GM12878 (cell line): ENCODE measurements around the gene GARS1. TPM values are rescaled to one million over a fixed set of nuclear protein-coding genes. Genes with fewer than 3 reads are reported as not detected.

Experiments
- ATAC-seq: fragments of 200-7000 bp; cut with Tn5 transposase; 3 replicates; pipeline ENCODE4 v1.9.1; 2020; ENCODE audit warnings: mild to moderate bottlenecking, moderate library complexity
- BruUV-seq: library from RNA; stranded (reverse); fragments of 400-500 nt; replicated peaks from 2 replicates; lab custom pipeline; 2021; lab: Mats Ljungman, UMichigan
- CTCF ChIA-PET: fragments of 300-600 bp; sonication (Branson Sonifier 250); formaldehyde crosslinking; extraction: SDS; loops from one replicate; lab custom pipeline; 2021; ENCODE audit warnings: inconsistent platforms; lab: Yijun Ruan, JAX
- POLR2A ChIA-PET: fragments of 350-600 bp; formaldehyde crosslinking; extraction: SDS; loops from one replicate; lab custom pipeline; 2021; ENCODE audit warnings: inconsistent platforms; lab: Charles Lee
- RAD21 ChIA-PET: fragments of 300-600 bp; sonication (Branson Sonifier 250); formaldehyde crosslinking; loops from one replicate; lab custom pipeline; 2023; ENCODE audit warnings: antibody characterized with exemption; ENCODE audit not compliant: unreplicated experiment; lab: Charles Lee
- SMC1A ChIA-PET: fragments of 300-600 bp; sonication (Branson Sonifier 250); formaldehyde crosslinking; loops from one replicate; lab custom pipeline; 2023; ENCODE audit not compliant: unreplicated experiment, uncharacterized antibody; lab: Charles Lee
- DNase-seq: peaks from one replicate; pipeline ENCODE4 v3.0.0-alpha.2; 2011; ENCODE audit warnings: low read depth, low spot score
- FAIRE-seq: peaks from 3 replicates; lab custom pipeline; 2011; peaks lifted over from hg19 to GRCh38; lab: Jason Lieb, UNC
- H2AFZ ChIP-seq: 2 replicates; pipeline ENCODE4 v1.6.0; 2011; ENCODE audit warnings: low read depth, low read length, control low read depth; ENCODE audit not compliant: control insufficient read depth
- H3K27ac ChIP-seq: 2 replicates; pipeline ENCODE4 v1.5.1; 2011; ENCODE audit warnings: control low read depth; ENCODE audit not compliant: control insufficient read depth, insufficient read depth
- H3K27me3 ChIP-seq, 2 experiments: replicated peaks in 1 of 2; 2 replicates each; pipeline versions ENCODE4 v1.6.0 to v1.6.1; 2011; ENCODE audit warnings: low read length in 1 of 2; ENCODE audit not compliant: control insufficient read depth in 2 of 2, insufficient read depth in 2 of 2
- H3K36me3 ChIP-seq, 2 experiments: 2 replicates each; pipeline ENCODE4 v1.5.1; 2011; ENCODE audit warnings: low read length in 1 of 2; ENCODE audit not compliant: control insufficient read depth in 2 of 2, insufficient read depth in 2 of 2
- H3K4me1 ChIP-seq: 2 replicates; pipeline ENCODE4 v1.6.1; 2011; ENCODE audit warnings: mild to moderate bottlenecking, low read length, moderate library complexity, mixed read lengths; ENCODE audit not compliant: control insufficient read depth, insufficient read depth
- H3K4me2 ChIP-seq: 2 replicates; pipeline ENCODE4 v1.6.0; 2011; ENCODE audit warnings: control low read depth; ENCODE audit not compliant: control insufficient read depth, insufficient read depth
- H3K4me3 ChIP-seq: fragments of 200-600 bp; sonication (generic); 2 replicates; pipeline ENCODE4 v1.5.1; 2016
- H3K79me2 ChIP-seq: 2 replicates; pipeline ENCODE4 v1.6.0; 2011; ENCODE audit warnings: low read length; ENCODE audit not compliant: control insufficient read depth, insufficient read depth
- H3K9ac ChIP-seq: 2 replicates; pipeline ENCODE4 v1.8.0; 2011; ENCODE audit warnings: low read length, control low read depth, mixed read lengths; ENCODE audit not compliant: control insufficient read depth, insufficient read depth
- H3K9me3 ChIP-seq: replicated peaks from 3 replicates; pipeline ENCODE4 v1.5.1; 2011; ENCODE audit warnings: mild to moderate bottlenecking, low read length; ENCODE audit not compliant: control insufficient read depth, insufficient read depth
- H4K20me1 ChIP-seq: 2 replicates; pipeline ENCODE4 v1.6.0; 2011; ENCODE audit not compliant: control insufficient read depth, insufficient read depth
- EED ChIP-seq: sonication (generic); IDR thresholded peaks from 2 replicates; pipeline ENCODE4 v1.6.1; 2016; ENCODE audit warnings: antibody characterized with exemption, low read depth
- EP300 ChIP-seq, 2 experiments: fragments of 150-350 bp in 1 of 2; IDR thresholded peaks; 2 replicates each; pipeline ENCODE4 v1.6.1; 2011 to 2012; ENCODE audit warnings: low read depth in 2 of 2, low read length in 2 of 2, borderline replicate concordance in 1 of 2, improper control_type of control experiment in 1 of 2, inconsistent platforms in 1 of 2; ENCODE audit not compliant: control insufficient read depth in 1 of 2
- IKZF2 ChIP-seq, 2 experiments: fragments of 450-650 bp; IDR thresholded peaks; 2 replicates each; pipeline ENCODE4 v1.6.1; 2017; ENCODE audit warnings: mild to moderate bottlenecking in 2 of 2, moderate library complexity in 2 of 2
- POLR2AphosphoS5 ChIP-seq: IDR thresholded peaks from 2 replicates; pipeline ENCODE4 v1.6.1; 2011; ENCODE audit warnings: mild to moderate bottlenecking, low read length, inconsistent platforms
- RFX5 ChIP-seq: IDR thresholded peaks from 2 replicates; pipeline ENCODE4 v1.6.1; 2011; ENCODE audit warnings: low read depth, low read length, improper control_type of control experiment
- RUNX3 ChIP-seq: IDR thresholded peaks from 2 replicates; pipeline ENCODE4 v1.6.1; 2012; ENCODE audit warnings: low read length, inconsistent platforms
- SPI1 ChIP-seq: IDR thresholded peaks from 2 replicates; pipeline ENCODE4 v1.6.1; 2011; ENCODE audit warnings: low read depth, mild to moderate bottlenecking, low read length, moderate library complexity, borderline replicate concordance; ENCODE audit not compliant: insufficient read depth
- ZNF592 ChIP-seq: fragments of 450-650 bp; IDR thresholded peaks from 2 replicates; pipeline ENCODE4 v1.6.1; 2017; ENCODE audit warnings: mild to moderate bottlenecking, moderate library complexity
- ZNF622 ChIP-seq: fragments of 450-650 bp; IDR thresholded peaks from 2 replicates; pipeline ENCODE4 v1.6.1; 2017; ENCODE audit warnings: mild to moderate bottlenecking, inconsistent platforms
- ZZZ3 ChIP-seq: IDR thresholded peaks from 2 replicates; pipeline ENCODE4 v1.6.1; 2011; ENCODE audit warnings: low read depth; ENCODE audit not compliant: control insufficient read depth, insufficient read length
- WGBS: methylation state at CpG from one replicate; pipeline ENCODE4 v1.1.6; 2016; ENCODE audit warnings: low lambda C conversion rate; ENCODE audit not compliant: insufficient replicate concordance, insufficient coverage; ENCODE audit errors: missing lambda C conversion rate; 5-methylcytosine and 5-hydroxymethylcytosine counted together
- in situ Hi-C: fragments of 300-500 bp; cut with MboI; formaldehyde crosslinking; loops from 9 replicates; pipeline ENCODE4 v1.14.3; 2018; ENCODE audit warnings: mixed read lengths
- intact Hi-C: fragments of 100-400 bp; cut with micrococcal nuclease; formaldehyde crosslinking; loops from one replicate; pipeline ENCODE4 v1.14.2; 2022; ENCODE audit not compliant: unreplicated experiment
- polyA plus RNA-seq, 11 experiments: library from polyadenylated mRNA; depleted of rRNA in 4 of 11; unstranded in 6 of 11; stranded (reverse) in 5 of 11; fragments of >200 nt; fragmentation: Nextera tagmentation in 4 of 11; fragmentation: Illumina TruSeq in 1 of 11; extraction: Ambion mirVana in 4 of 11; extraction: Trizol in 1 of 11; gene quantifications; 1 replicate in 1 of 11; 2 replicates in 10 of 11; pipeline versions ENCODE4 v1.2.1 to v1.2.3, GENCODE V29; 2011 to 2016; ENCODE audit warnings: inconsistent platforms in 2 of 11, missing spikeins in 2 of 11, low read depth in 1 of 11
- total RNA-seq, 4 experiments: library from RNA; depleted of rRNA in 3 of 4; stranded (reverse); fragments of >200 nt in 3 of 4; fragmentation: Illumina TruSeq in 1 of 4; extraction: Trizol in 1 of 4; gene quantifications; 2 replicates each; pipeline versions ENCODE4 v1.2.1 to v1.2.3, GENCODE V29; 2013 to 2021

The GARS1 gene
- total and polyA plus RNA-seq, 10 of the 15 experiments (the other 5 are each of a cell fraction or from before 2014, with no cell fraction given): 120 to 361 (median 187) TPM

GRCh38 chr7:30634193-30634626 lies 39.5 kb downstream of the GARS1 start (continued):
- TF ChIP-seq RUNX3: peak; percentile 63
- no peak for TF ChIP-seq RFX5

GRCh38 chr7:30634634-30635201 lies 40.0 kb downstream of the GARS1 start:
- TF ChIP-seq ZNF622 (no peak), SPI1 (0 out of 2 replicates have a peak, but pooled peaks have one; percentile 13)
- peaks cover 12 to 20% of the 10 kb centered on the region in 2 experiments for H3K36me3 ChIP-seq
- H3K4me3 ChIP-seq: no peak overlapping the region
- no peak overlapping the region for H3K4me2 ChIP-seq
- 54% methylated on average over 6 of the region's 6 CpGs for WGBS
- no peak overlapping the region for H2AFZ ChIP-seq
- ChIA-PET POLR2A (interaction anchor here (0.7 kb wide), 1 partner anchor 15 kb away, joined by 3 read pairs; no protein-coding TSS in a partner anchor), SMC1A (no interaction called here), CTCF (interaction anchor here (0.7 to 0.8 kb wide), 2 partner anchors 44 to 70 kb away, joined by 3 read pairs; no protein-coding TSS in a partner anchor), RAD21 (no interaction called here)
- no peaks in the 10 kb centered on the region for H4K20me1 ChIP-seq
- intact Hi-C loops: no loop called here
- no peaks in the 10 kb centered on the region for H3K27me3 ChIP-seq
- in situ Hi-C loops: no loop called here
- no peak overlapping the region for H3K9ac ChIP-seq
- no peaks in the 10 kb centered on the region for H3K79me2 ChIP-seq
- BruUV-seq: no TSS peak
- H3K4me1 ChIP-seq: no peaks in the 10 kb centered on the region
- ATAC-seq: no peak
- H3K9me3 ChIP-seq: no peaks in the 10 kb centered on the region
- no peak for DNase-seq
- no peak overlapping the region for H3K27ac ChIP-seq
- no peak for FAIRE-seq

GRCh38 chr7:30635798-30636197 lies 41.1 kb downstream of the GARS1 start:
- ChIA-PET POLR2A (no interaction called here), SMC1A (no interaction called here), RAD21 (no interaction called here), CTCF (no interaction called here)
- no TSS peak for BruUV-seq
- H3K4me2 ChIP-seq: no peak overlapping the region
- H2AFZ ChIP-seq: no peak overlapping the region
- peaks cover 12 to 20% of the 10 kb centered on the region in 2 experiments for H3K36me3 ChIP-seq
- ATAC-seq (no peak), FAIRE-seq (no peak), DNase-seq (no peak)
- TF ChIP-seq POLR2AphosphoS5 (peak; percentile 47; the same call in 1 of the 2 replicates), ZNF592 (no peak), EED (no peak), IKZF2 (IDR thresholded peaks at IDR 0.05) (no peak), EP300 (IDR thresholded peaks at IDR 0.05; ENCODE audit: borderline replicate concordance in 1 of 2, control insufficient read depth in 1 of 2, low read depth in 2 of 2, low read length in 2 of 2) (no peak), ZZZ3 (no peak)
- H3K4me1 ChIP-seq: no peaks in the 10 kb centered on the region
- H3K4me3 ChIP-seq: no peak overlapping the region
- intact Hi-C loops (no loop called here), in situ Hi-C loops (no loop called here)
- no peak overlapping the region for H3K9ac ChIP-seq
- 93% methylated on average over 6 of the region's 6 CpGs for WGBS
- no peak overlapping the region for H3K27ac ChIP-seq
- H4K20me1 ChIP-seq: no peaks in the 10 kb centered on the region
- no peaks in the 10 kb centered on the region for H3K27me3 ChIP-seq
- no peaks in the 10 kb centered on the region for H3K9me3 ChIP-seq
- H3K79me2 ChIP-seq: no peaks in the 10 kb centered on the region
